WTC11 (cell line): ENCODE data around the gene SARS1.

Source experiments
- CREB1 ChIP-seq: sonication (generic); formaldehyde crosslinking; IDR thresholded peaks from 2 replicates; pipeline ENCODE4 v1.8.0; 2023; ENCODE audit warnings: mild to moderate bottlenecking, missing genetic modification reagents
- CTCF ChIP-seq: fragments of 200-600 bp; IDR thresholded peaks from 2 replicates; pipeline ENCODE4 v1.8.0; 2022; ENCODE audit warnings: antibody characterized with exemption
- FOXP1 ChIP-seq: sonication (generic); formaldehyde crosslinking; IDR thresholded peaks from 2 replicates; pipeline ENCODE4 v1.8.0; 2022; ENCODE audit warnings: missing genetic modification reagents, mild to moderate bottlenecking, moderate library complexity, borderline replicate concordance
- MXD4 ChIP-seq: fragments of 250-450 bp; sonication (Bioruptor Pico); IDR thresholded peaks from 2 replicates; pipeline ENCODE4 v1.8.0; 2021; ENCODE audit warnings: mild to moderate bottlenecking, moderate library complexity, borderline replicate concordance
- RORB ChIP-seq: fragments of 250-450 bp; sonication (Bioruptor Pico); IDR thresholded peaks from 2 replicates; pipeline ENCODE4 v1.9.0; 2021; ENCODE audit warnings: mild to moderate bottlenecking
- TP53 ChIP-seq: sonication (generic); formaldehyde crosslinking; IDR thresholded peaks from 2 replicates; pipeline ENCODE4 v1.8.1; 2023; ENCODE audit warnings: mild to moderate bottlenecking, missing genetic modification reagents
- USF2 ChIP-seq: sonication (generic); formaldehyde crosslinking; IDR thresholded peaks from 2 replicates; pipeline ENCODE4 v1.8.1; 2023; ENCODE audit warnings: mild to moderate bottlenecking, missing genetic modification reagents, moderate library complexity
- ZNF232 ChIP-seq: sonication (generic); formaldehyde crosslinking; IDR thresholded peaks from 2 replicates; pipeline ENCODE4 v1.8.0; 2022; ENCODE audit warnings: mild to moderate bottlenecking, missing genetic modification reagents

- TF ChIP-seq CTCF (no peak), ZNF232 (CRISPR knock-in tag) (no peak), TP53 (no peak), CREB1 (no peak), FOXP1 (CRISPR knock-in tag) (no peak), RORB (CRISPR knock-in tag) (no peak), USF2 (CRISPR knock-in tag) (no peak), MXD4 (no peak)
Observed at GRCh38 chr1:109280862-109281261, 67.1 kb downstream of the SARS1 start.
